ENCODE results near the gene CDH4.

Gene CDH4

GRCh38 chr20:61251529-61252393 is at the start of gene CDH4:
Gene CDH4, plus strand, starts transcription at chr20:61252261.
- no peak for DNase-seq

GRCh38 chr20:61203320-61203719 is 48.7 kb upstream of the CDH4 start:
- no peak for DNase-seq

- no peak for DNase-seq
These were observed 47.9 kb upstream of the CDH4 start for GRCh38 chr20:61204206-61204605.

GRCh38 chr20:61205769-61206168 is 46.3 kb upstream of the CDH4 start:
- no peak for DNase-seq

GRCh38 chr20:61210862-61211261 is 41.2 kb upstream of the CDH4 start:
- no peak for DNase-seq

GRCh38 chr20:61217848-61218247 is 34.2 kb upstream of the CDH4 start:
- DNase-seq: no peak

GRCh38 chr20:61219021-61219431 is 33.0 kb upstream of the CDH4 start:
- no peak for DNase-seq

- no peak for DNase-seq
These were observed 31.9 kb upstream of the CDH4 start for GRCh38 chr20:61220131-61220530.

GRCh38 chr20:61220626-61221325 is 31.3 kb upstream of the CDH4 start:
- no peak for DNase-seq

GRCh38 chr20:61222699-61223098 is 29.4 kb upstream of the CDH4 start:
- no peak for DNase-seq

- DNase-seq: no peak
These were observed 28.9 kb upstream of the CDH4 start for GRCh38 chr20:61223121-61223520.

- DNase-seq: no peak
These were observed 21.9 kb upstream of the CDH4 start for GRCh38 chr20:61230166-61230565.

- no peak for DNase-seq
These were observed 18.5 kb upstream of the CDH4 start for GRCh38 chr20:61233590-61233989.

- DNase-seq: no peak
These were observed 17.7 kb upstream of the CDH4 start for GRCh38 chr20:61234224-61234890.

GRCh38 chr20:61236713-61237112 is 15.3 kb upstream of the CDH4 start:
- DNase-seq: no peak

GRCh38 chr20:61238813-61239212 is 13.2 kb upstream of the CDH4 start:
- DNase-seq: no peak

- no peak for DNase-seq
These were observed 11.2 kb upstream of the CDH4 start for GRCh38 chr20:61240814-61241213.

GRCh38 chr20:61244213-61244612 is 7.8 kb upstream of the CDH4 start:
- DNase-seq: no peak

GRCh38 chr20:61246269-61246668 is 5.8 kb upstream of the CDH4 start:
- no peak for DNase-seq

GRCh38 chr20:61249626-61250025 is 2.4 kb upstream of the CDH4 start:
- no peak for DNase-seq

GRCh38 chr20:61252601-61253263 is 671 bp downstream of the CDH4 start:
- no peak for DNase-seq

- DNase-seq: no peak
These were observed 1.2 kb downstream of the CDH4 start for GRCh38 chr20:61253264-61253639.
